Gastrocnemius medialis (tissue), 4 donors: Measurements from ENCODE around the gene CYP4B1. TPM values are rescaled to one million over a fixed set of nuclear protein-coding genes. Genes with fewer than 3 reads are reported as not detected.

ENCODE experiments used
- ATAC-seq, 2 donors: fragments of 150-250 bp; one replicate each; pipeline ENCODE4 v1.9.1; 2016
- DNase-seq, 2 donors: peaks; one replicate each; pipeline ENCODE4 v3.0.0-alpha.2; 2019
- H3K27ac ChIP-seq, 4 donors: fragments of 200-600 bp; sonication (generic); 1 replicate in 1 of 4; 2 replicates in 3 of 4; pipeline ENCODE4 v1.5.1; 2016 to 2018; ENCODE audit warnings: mild to moderate bottlenecking in 2 of 4, moderate library complexity in 1 of 4
- H3K27me3 ChIP-seq, 3 donors: fragments of 200-600 bp; sonication (generic) in 2 of 3; 1 replicate in 1 of 3; 2 replicates in 2 of 3; pipeline versions ENCODE4 v1.5.1 to v1.6.0; 2016 to 2019; ENCODE audit warnings: mild to moderate bottlenecking in 1 of 3, moderate library complexity in 1 of 3
- H3K36me3 ChIP-seq, 2 donors: fragments of 200-600 bp; sonication (generic) in 1 of 2; one replicate each; pipeline ENCODE4 v1.5.1; 2017 to 2018
- H3K4me1 ChIP-seq, 2 donors: fragments of 200-600 bp; sonication (generic) in 1 of 2; one replicate each; pipeline ENCODE4 v1.5.1; 2016 to 2017; ENCODE audit warnings: mild to moderate bottlenecking in 2 of 2
- H3K4me3 ChIP-seq, 4 donors: fragments of 200-600 bp; sonication (generic) in 3 of 4; 1 replicate in 1 of 4; 2 replicates in 3 of 4; pipeline ENCODE4 v1.5.1; 2016 to 2019; ENCODE audit warnings: mild to moderate bottlenecking in 2 of 4
- H3K9me3 ChIP-seq, 3 donors: fragments of 200-600 bp; sonication (generic) in 2 of 3; 1 replicate in 1 of 3; 2 replicates in 2 of 3; pipeline ENCODE4 v1.5.1; 2016 to 2019
- POLR2A ChIP-seq, 2 donors: fragments of 450-650 bp; IDR thresholded peaks; one replicate each; pipeline ENCODE4 v1.6.1; 2017; ENCODE audit warnings: antibody characterized with exemption in 2 of 2, mild to moderate bottlenecking in 2 of 2, moderate library complexity in 2 of 2
- in situ Hi-C, 4 donors: fragments of 200-750 bp; cut with MboI; loops; one replicate each; pipeline versions ENCODE4 v1.15.0 to v1.8.0; 2017; ENCODE audit warnings: low sequenced_read_pairs in 4 of 4
- intact Hi-C: fragments of 100-400 bp; cut with DNase I; formaldehyde crosslinking; loops from one replicate; pipeline ENCODE4 v1.15.1; 2023; ENCODE audit warnings: low total_unique reads
- total RNA-seq, 4 donors: library from RNA; depleted of rRNA; stranded (reverse); fragments of >200 nt; gene quantifications; one replicate each; pipeline versions ENCODE4 v1.1.0 to v1.2.3, GENCODE V29; 2016
- TF ChIP-seq, protein P1 (sequence below), 5 experiments: fragments of 450-650 bp in 3 of 5; fragments of 200-600 bp in 2 of 5; sonication (generic) in 2 of 5; IDR thresholded peaks in 4 of 5; conservative IDR thresholded peaks in 1 of 5; 1 replicate in 4 of 5; 2 replicates in 1 of 5; pipeline ENCODE4 v1.5.1; 2016 to 2019; ENCODE audit warnings: antibody characterized with exemption in 5 of 5, mild to moderate bottlenecking in 3 of 5, moderate library complexity in 3 of 5

CYP4B1 gene
- total RNA-seq, 4 donors from 2014 or later: 57.3 to 97.4 (median 70.0) TPM

DNA sequence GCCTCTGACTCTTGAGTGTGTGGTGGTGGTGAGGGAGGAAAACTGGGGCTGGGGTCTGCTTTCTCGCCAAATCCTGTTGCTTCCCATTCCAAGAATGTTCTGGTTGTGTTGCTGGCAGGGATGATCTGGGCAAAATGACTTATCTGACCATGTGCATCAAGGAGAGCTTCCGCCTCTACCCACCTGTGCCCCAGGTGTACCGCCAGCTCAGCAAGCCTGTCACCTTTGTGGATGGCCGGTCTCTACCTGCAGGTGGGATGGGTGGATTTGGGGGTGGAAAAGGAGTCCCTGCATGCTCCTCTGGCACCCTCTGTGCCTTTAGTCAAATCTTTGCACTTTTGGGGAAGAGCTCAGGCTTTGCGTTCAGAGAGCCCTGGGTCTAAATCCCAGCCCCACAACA, 18.1 kb downstream of the CYP4B1 start:
- H3K27me3 ChIP-seq: no peaks in the 10 kb centered on the region
- in situ Hi-C loops (no loop called here), intact Hi-C loops (no loop called here)
- H3K27ac ChIP-seq: no peak overlapping the region
- H3K36me3 ChIP-seq: peaks cover 0 to 13% of the 10 kb centered on the region in 2 donors
- TF ChIP-seq, protein P1, sequence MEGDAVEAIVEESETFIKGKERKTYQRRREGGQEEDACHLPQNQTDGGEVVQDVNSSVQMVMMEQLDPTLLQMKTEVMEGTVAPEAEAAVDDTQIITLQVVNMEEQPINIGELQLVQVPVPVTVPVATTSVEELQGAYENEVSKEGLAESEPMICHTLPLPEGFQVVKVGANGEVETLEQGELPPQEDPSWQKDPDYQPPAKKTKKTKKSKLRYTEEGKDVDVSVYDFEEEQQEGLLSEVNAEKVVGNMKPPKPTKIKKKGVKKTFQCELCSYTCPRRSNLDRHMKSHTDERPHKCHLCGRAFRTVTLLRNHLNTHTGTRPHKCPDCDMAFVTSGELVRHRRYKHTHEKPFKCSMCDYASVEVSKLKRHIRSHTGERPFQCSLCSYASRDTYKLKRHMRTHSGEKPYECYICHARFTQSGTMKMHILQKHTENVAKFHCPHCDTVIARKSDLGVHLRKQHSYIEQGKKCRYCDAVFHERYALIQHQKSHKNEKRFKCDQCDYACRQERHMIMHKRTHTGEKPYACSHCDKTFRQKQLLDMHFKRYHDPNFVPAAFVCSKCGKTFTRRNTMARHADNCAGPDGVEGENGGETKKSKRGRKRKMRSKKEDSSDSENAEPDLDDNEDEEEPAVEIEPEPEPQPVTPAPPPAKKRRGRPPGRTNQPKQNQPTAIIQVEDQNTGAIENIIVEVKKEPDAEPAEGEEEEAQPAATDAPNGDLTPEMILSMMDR (IDR thresholded peaks at IDR 0.05 in 4 of 5, conservative IDR thresholded peaks at IDR 0.05 in 1 of 5): no peak
- TF ChIP-seq POLR2A (IDR thresholded peaks at IDR 0.05): no peak
- H3K9me3 ChIP-seq: no peaks in the 10 kb centered on the region
- no peak overlapping the region for H3K4me3 ChIP-seq
- H3K4me1 ChIP-seq: peaks cover 0 to 1% of the 10 kb centered on the region in 2 donors
- ATAC-seq: no peak
- DNase-seq: no peak

DNA sequence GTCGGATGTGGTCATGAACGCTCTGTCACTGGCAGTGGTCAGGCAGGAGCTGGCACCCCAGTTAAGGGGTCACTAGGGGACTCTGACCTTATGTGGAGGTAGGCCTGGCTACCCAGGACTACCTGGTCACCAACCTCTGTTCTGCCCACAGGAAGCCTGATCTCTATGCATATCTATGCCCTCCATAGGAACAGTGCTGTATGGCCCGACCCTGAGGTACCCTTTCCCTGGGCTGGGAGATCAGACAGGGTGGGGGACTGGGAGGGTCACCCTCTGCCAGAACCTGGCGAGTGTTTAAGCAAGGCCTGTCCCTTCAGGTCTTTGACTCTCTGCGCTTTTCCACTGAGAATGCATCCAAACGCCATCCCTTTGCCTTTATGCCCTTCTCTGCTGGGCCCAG, 19.0 kb downstream of the CYP4B1 start:
- peaks cover 0 to 5% of the 10 kb centered on the region in 2 donors for H3K4me1 ChIP-seq
- no peak for ATAC-seq
- in situ Hi-C loops: no loop called here

DNA sequence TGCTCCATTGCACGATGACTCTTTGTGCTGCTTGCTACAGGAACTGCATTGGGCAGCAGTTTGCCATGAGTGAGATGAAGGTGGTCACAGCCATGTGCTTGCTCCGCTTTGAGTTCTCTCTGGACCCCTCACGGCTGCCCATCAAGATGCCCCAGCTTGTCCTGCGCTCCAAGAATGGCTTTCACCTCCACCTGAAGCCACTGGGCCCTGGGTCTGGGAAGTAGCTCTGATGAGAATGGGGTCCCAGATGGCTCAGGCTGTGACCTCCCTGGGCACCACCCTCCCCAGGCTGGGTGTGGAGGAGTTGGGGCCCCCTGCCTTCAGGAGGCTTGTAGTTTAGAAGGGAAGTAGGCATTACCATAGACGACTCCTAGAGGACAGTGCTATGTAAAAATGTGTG, 19.7 kb downstream of the CYP4B1 start:
- H3K27ac ChIP-seq: no peak overlapping the region
- no peaks in the 10 kb centered on the region for H3K9me3 ChIP-seq
- ATAC-seq (no peak), DNase-seq (no peak)
- H3K4me1 ChIP-seq: peaks cover 0 to 5% of the 10 kb centered on the region in 2 donors
- H3K36me3 ChIP-seq: peaks cover 0 to 9% of the 10 kb centered on the region in 2 donors
- H3K27me3 ChIP-seq: no peaks in the 10 kb centered on the region
- H3K4me3 ChIP-seq: no peak overlapping the region
- in situ Hi-C loops: no loop called here
- intact Hi-C loops: no loop called here
- TF ChIP-seq, protein P1 (IDR thresholded peaks at IDR 0.05 in 4 of 5, conservative IDR thresholded peaks at IDR 0.05 in 1 of 5): no peak
- TF ChIP-seq POLR2A (IDR thresholded peaks at IDR 0.05): no peak

More for the DNA sequence above, 19.0 kb downstream of the CYP4B1 start:
- intact Hi-C loops: no loop called here
- peaks cover 0 to 13% of the 10 kb centered on the region in 2 donors for H3K36me3 ChIP-seq
- DNase-seq: no peak
- H3K9me3 ChIP-seq: no peaks in the 10 kb centered on the region
- H3K27ac ChIP-seq: no peak overlapping the region
- TF ChIP-seq POLR2A (IDR thresholded peaks at IDR 0.05): no peak
- TF ChIP-seq, protein P1 (IDR thresholded peaks at IDR 0.05 in 4 of 5, conservative IDR thresholded peaks at IDR 0.05 in 1 of 5): no peak
- no peak overlapping the region for H3K4me3 ChIP-seq
- H3K27me3 ChIP-seq: no peaks in the 10 kb centered on the region

DNA sequence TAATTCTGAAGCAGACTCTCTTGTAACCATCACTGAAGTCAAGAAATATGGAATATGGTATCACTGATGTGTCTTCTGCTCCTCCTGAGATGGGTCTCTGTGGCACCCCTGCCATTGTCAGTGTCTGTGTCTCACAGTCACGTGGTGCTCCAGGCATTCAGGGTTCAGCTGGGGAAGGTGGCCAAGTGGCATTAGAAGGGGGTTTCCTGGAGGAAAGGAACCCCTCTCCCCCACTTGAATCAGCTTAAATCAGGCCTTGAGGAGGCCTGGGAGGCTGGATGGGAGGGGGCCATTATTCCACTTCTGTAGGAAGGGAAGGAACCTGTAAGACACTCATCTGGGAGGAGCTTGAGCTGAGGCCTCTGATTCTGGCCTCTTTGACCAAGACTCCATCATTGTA, 20.5 kb downstream of the CYP4B1 start:
- Histone ChIP-seq H3K4me3 (no peak overlapping the region), H3K27ac (peak overlapping the region; percentile 31 to 66 (median 52)), H3K4me1 (peaks cover 0 to 5% of the 10 kb centered on the region in 2 donors), H3K36me3 (peaks cover 0 to 4% of the 10 kb centered on the region in 2 donors), H3K9me3 (no peaks in the 10 kb centered on the region), H3K27me3 (no peaks in the 10 kb centered on the region)
- no peak for DNase-seq
- no peak for TF ChIP-seq POLR2A (IDR thresholded peaks at IDR 0.05)
- TF ChIP-seq, protein P1 (IDR thresholded peaks at IDR 0.05 in 4 of 5, conservative IDR thresholded peaks at IDR 0.05 in 1 of 5): no peak
- intact Hi-C loops (no loop called here), in situ Hi-C loops (no loop called here)
- no peak for ATAC-seq

DNA sequence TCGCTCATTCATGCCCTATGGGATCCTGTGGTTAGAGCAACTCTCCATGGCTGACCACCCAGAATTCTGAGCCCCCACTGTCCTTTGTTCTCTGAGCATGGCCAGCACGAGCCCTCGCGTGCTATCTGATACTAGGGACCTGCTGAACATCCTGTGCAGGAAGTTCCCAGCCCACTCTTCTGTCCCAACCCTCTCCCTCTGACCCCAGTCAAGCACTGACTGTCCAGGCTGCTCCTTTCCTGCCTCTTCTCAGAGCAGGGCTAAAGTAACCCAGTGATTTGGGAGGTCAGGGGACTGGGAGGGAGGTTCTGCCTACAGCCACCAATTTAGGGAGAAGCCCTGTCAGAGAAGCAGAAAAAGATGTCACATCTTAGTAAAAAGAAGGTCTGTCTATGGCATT, 21.2 kb downstream of the CYP4B1 start:
- Histone ChIP-seq H3K4me3 (no peak overlapping the region), H3K27me3 (no peaks in the 10 kb centered on the region), H3K9me3 (no peaks in the 10 kb centered on the region), H3K4me1 (peaks cover 0 to 5% of the 10 kb centered on the region in 2 donors), H3K36me3 (peaks cover 0 to 4% of the 10 kb centered on the region in 2 donors), H3K27ac (peak overlapping the region; percentile 53 to 66 (median 61))
- intact Hi-C loops: no loop called here
- in situ Hi-C loops: no loop called here
- no peak for ATAC-seq
- no peak for DNase-seq
- TF ChIP-seq POLR2A (IDR thresholded peaks at IDR 0.05): no peak
- TF ChIP-seq, protein P1 (IDR thresholded peaks at IDR 0.05 in 4 of 5, conservative IDR thresholded peaks at IDR 0.05 in 1 of 5): no peak
